GM19324 (cell line): Measurements from ENCODE around the gene RCAN3.
"Not testable (repeated sequence)": the region's sequence is repeated elsewhere in the genome, so short reads cannot be mapped to it uniquely, and the experiment has no call there.

Source experiments
- ATAC-seq: cut with Tn5 transposase; IDR thresholded peaks from one replicate; pipeline ENCODE4 v1.9.1; 2021; ENCODE audit warnings: mild to moderate bottlenecking, moderate library complexity; ENCODE audit not compliant: unreplicated experiment, low FRiP score

RCAN3 gene

DNA sequence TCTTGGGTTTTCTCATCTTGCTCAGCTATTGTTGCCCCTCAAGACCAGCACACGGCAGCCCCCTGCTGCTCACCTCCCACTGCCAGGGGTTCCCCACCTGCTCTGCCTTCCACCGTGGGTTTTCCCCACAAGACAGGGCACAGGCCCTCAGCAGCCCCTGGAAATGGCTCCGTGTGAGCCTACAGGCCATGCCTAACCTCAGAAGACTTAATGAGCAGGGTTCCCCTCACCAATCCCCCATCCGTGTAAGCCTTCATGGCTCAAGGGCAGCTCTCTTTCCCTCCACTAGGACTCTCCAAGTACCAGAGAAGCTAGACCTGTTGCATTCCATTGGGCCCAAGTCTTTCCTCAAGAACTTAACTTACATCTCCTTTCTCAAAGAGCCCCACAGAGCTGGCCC lies 18.4 kb upstream of the RCAN3 start:
- ATAC-seq = no peak

DNA sequence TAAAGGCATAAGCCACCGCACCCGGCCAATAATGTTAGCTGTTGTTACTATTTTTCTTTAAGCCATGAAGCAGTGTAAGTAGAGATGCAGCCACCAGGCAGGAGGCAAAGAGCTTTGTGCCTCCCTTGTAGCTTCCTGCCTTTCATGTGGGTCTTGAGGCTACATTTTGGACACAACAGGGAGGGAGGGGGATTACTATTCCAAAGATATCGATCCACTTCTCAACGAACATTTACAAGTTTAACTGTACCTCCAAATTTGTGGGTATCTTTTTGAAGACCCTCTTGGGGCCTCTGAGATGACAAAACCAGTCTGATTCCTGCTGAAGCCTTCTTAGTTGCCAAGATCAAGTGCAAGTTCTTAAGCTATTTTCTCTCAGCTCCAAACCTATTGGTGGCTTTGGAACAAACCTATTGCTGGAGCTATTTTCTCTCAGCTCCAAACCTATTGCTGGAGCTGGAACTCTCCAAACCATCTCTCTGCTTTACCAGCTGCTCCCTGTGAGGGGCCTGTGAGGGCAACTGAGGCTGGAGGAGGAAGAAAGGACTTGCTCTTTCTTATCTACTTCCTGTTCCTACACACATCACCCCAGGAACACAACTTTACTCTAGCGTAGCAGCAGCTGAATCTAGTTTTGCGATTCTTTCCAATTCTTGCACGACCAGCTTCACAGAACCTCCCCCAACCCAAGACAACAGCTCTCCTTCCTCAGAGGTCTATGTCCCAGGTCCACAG lies 16.1 kb upstream of the RCAN3 start:
- ATAC-seq = no peak

DNA sequence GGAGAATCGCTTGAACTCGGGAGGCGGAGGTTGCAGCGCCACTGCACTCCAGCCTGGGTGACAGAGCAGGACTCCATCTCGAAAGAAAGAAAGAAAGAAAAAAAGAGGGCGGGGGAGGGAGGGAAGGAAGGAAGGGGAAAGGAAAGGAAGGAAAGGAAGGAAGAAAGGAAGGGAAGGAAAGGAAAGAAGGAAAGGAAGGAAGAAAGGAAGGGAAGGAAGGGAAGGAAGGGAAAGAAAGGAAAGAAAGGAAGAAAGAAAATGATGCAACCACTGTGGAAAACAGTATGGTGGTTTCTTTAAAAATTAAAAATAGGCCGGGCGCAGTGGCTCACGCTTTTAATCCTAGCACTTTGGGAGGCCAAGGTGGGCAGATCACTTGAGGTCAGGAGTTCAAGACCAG lies 15.2 kb upstream of the RCAN3 start:
- no peak for ATAC-seq

DNA sequence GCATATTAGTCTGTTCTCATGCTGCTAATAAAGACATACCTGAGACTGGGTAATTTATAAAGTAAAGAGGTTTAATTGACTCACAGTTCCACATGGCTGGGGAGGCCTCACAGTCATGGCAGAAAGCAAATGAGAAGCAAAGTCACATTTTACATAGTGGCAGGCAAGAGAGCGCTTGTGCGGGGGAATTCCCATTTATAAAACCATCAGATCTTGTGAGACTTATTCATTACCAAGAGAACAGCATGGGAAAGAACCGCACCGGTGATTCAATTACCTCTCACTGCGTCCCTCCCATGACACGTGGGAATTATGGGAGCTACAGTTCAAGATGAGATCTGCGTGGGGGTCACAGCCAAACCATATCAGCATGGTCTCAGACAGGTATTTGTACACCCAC lies 14.5 kb upstream of the RCAN3 start:
- not testable (repeated sequence) for ATAC-seq

DNA sequence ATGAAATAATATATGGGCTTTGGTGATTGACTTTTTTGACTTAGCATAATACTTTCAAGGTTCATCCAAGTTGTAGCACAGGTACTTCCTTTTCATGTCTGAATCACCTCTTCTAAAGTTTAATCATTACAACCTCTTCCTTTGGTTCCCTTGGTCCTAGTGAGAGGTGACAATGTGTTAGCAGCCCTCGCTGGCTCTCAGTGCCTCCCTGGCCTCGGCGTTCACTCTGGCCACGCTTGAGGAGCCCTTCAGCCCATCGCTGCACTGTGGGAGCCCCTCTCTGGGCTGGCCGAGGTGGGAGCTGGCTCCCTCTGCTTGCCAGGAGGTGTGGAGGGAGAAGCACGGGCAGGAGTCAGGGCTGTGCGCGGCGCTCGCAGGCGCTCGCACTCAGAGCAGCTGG lies 13.0 kb upstream of the RCAN3 start:
- no peak for ATAC-seq

DNA sequence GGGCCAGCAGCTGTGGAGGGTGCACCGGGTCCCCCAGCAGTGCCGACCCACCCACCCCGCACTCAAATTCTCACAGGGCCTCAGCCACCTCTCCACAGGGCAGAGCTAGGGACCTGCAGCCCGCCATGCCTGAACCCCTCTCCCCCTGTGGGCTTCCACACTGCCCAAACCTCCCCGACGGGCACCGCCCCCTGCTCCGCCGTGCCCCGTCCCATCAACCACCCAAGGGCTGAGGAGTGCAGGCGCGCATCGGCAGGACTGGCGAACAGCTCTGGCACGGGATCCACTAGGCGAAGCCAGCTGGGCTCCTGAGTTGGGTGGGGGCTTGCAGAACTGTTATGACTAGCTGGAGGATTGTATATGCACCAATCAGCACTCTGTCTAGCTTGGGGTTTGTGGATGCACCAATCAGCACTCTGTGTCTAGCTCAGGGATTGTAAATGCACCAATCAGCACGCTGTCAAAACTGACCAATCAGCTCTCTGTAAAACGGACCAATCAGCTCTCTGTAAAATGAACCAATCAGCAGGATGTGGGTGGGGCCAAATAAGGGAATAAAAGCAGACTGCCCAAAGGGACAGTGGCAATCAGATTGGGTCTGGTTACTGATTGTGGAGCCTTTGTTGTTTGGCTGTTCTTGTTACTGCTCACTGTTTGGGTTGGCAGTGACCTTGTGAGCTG lies 12.4 kb upstream of the RCAN3 start:
- ATAC-seq = no peak

DNA sequence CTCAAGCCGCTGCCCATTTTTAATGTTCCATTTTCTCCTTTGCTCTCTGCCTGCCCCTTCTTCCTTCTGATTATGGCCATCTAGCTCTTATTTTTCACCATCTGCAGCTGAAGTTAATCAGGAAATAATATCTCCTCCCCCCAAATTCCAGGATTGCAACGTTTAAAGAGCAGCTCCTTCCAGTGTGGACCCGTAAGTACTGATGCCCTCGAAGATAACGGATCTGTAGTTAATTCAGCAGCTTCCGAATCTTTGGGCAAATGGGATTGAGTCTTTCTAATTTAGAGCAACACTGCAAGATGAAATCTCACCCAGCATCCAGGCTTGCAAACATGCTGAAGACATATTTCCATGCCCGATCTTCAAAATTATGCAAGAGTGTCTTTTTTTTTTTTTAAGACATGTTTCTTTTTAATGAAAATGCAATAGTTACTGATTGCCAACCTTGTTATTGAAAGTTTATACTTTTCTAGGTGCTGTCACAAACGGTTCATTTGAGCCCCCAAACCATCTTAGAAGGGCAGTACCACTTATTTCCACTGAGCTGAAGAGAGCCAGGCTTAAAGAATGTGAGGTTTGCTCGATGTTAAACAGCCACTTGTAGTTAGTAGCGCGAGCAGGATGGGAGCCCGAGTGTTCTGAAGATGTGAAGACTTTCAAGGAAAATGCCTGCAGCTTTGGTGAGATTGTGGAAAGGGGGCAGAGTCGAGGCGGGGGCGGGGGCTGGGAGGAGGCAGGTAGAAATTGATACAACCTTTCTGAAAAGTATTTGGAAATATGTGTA lies 10.9 kb upstream of the RCAN3 start:
- ATAC-seq = no peak

DNA sequence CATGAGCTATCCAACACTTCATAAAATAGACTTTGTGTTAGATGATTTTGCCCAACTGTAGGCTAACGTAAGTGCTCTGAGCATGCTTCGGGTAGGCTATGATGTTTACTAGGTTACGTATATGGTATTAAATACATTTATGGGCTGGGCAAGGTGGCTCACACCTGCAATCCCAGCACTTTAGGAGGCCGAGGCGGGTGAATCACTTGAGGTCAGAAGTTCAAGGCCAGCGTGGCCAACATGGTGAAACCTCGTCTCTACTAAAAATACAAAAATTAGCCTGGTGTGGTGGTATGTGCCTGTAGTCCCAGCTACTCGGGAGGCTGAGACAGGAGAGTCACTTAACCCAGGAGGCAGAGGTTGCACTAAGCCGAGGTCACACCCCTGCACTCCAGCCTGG lies 9.7 kb upstream of the RCAN3 start:
- ATAC-seq = not testable (repeated sequence)

DNA sequence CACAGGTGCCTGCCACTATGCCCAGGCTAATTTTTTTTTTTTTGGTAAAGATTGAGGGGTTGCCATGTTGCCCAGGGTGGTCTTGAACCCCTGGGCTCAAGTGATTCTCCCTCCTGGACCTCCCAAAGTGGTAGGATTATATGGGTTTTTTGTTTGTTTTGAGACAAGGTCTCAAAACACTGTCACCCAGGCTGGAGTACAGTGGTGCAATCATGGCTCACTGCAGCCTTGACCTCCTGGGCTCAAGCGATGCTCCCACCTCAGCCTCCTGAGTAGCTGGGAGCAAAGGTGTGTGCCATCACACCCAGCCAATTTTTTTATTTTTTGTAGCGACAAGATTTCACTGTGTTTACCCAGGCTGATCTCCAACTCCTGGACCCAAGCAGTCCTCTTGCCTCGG lies 8.9 kb upstream of the RCAN3 start:
- ATAC-seq = no peak

DNA sequence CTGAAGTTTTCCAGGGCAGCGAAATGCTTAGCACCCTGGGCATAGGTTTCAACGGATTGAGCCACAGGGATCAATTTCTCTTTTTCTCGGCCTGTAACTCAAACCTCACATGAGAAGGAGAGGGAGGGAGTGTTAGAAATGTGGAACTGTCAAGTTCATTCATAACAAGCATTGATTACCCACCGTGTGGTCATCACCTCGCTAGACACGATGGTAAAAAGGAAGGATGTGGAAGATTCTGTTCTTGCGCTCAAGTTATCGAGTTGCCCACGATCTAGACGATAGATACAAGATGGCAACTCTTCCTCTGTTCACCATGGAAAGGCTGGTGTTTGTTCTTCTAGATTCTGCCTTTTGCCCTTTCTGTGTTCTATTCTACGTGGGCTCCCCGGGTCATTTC lies 4.0 kb upstream of the RCAN3 start:
- no peak for ATAC-seq

DNA sequence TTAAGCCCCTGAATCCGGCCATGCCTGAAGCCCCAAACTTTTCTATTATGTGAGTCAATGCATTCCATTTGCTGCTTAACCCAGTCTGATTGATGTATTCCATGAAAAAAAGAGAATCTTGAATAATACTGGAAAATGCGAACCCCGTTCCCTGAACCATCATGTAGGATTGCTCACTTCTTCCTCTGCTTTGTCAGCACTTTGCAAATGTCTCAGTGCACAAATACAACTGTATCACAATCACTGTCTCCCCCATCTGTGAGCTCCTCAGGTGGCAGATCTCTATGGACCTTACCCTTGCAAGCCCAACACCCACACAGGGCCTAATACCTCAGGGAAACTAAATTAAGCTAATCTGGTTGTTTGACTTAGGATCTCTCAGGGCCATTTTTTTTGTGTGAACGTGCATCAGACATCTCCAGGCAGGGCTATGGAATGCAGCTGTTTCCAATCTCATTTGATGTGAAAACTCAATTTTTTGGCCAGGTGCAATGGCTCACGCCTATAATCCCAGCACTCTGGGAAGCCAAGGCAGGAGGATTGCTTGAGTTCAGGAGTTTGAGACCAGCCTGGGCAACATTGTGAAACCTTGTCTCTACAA lies 2.1 kb upstream of the RCAN3 start:
- no peak for ATAC-seq

DNA sequence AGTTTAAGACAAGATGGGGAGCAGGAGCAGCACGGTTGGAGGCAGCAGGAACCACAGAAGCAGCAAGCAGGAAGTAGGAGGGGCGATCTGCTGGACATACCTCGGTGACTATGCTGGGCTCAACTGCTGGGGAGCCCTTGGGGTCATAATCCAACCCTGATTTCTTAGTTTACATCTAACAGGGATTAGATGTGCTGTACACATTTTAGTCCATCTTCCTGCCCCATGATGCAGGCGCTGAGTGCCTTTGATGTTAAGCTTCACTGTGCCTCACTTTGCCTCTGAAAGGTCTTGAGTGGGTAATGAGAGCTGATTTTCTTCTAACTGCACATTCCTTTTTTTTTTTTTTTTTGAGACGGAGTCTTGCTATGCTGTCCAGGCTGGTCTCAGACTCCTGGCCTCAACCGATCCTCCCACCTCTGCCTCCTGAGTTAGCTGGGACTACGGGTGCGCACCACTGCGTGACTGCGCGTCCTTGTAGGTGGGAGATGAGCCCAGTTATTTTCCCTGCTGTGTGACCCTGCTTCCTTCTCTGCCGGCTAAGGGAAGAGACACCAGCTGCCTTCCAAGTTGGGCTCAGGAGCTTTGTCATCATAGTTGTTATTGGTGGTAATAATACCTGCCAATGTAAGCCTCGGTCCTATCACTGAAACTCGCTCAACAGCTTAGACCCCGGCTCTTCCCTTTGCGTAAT lies 1.1 kb upstream of the RCAN3 start:
- ATAC-seq = no peak

DNA sequence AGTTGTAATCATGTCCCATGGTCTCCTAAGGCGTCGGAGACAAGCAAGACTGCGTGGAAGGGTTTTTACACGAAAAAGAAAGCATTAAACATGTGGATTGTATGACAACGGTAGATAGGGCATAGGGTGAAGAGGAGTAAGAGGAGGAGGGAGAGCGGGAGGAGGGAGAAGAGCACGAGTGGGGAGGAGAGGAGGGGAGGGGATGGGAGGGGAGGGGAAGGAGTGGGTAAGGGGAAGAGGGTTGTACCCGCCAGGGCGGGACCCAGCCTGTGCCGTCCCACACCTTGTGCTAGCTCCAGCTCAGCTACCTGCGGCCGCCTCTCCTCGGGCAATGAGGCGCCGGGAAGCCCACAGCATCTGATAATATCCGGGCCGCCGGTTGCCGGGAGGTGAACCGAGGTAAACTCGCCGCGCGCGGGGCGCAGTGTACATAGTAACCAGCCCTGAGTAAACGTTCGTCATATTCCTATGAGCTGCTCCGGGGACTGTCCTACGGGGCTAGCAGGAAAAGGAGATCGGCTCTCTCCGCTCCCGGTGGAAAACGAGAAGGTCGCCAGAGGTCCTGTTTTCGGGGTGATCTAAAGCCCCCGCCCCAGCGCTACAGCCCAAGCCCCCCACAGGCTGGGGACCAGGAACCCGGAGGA lies 449 bp upstream of the RCAN3 start:
- peak; percentile 27 for ATAC-seq

DNA sequence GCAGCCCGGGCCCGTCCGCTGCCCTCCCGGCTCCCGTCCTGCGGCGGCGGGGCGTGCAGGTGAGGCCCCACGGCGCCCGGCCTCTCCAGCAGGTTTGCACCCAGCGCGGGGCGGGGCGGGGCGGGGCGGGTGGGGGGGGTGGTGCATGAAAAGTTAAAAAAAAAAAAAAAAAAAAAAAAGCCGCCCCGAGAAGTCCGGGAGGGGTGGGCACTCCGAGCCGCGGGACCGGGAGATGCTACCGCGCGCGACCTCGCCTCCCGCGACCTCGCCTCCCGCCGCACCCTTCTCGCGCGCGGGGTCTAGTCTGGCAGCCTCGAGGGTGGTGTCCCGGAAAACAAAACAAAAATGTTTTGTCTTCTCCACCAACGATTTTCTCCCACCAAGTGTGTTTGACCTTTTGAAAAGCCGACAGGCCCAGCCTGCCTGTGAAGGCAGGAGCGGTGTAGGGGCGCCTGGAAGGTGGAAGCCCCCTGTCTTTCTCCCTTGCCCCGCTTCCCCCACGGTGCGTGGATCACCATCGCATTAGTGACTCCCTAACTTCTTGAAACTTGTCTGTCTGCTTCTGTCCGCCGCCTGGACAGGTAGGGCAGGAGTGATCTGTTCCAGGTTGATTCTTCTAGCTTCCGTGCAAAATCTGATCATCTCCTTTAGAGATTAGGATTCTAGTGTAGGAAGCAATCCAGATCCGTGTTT lies 569 bp downstream of the RCAN3 start:
- no peak for ATAC-seq

DNA sequence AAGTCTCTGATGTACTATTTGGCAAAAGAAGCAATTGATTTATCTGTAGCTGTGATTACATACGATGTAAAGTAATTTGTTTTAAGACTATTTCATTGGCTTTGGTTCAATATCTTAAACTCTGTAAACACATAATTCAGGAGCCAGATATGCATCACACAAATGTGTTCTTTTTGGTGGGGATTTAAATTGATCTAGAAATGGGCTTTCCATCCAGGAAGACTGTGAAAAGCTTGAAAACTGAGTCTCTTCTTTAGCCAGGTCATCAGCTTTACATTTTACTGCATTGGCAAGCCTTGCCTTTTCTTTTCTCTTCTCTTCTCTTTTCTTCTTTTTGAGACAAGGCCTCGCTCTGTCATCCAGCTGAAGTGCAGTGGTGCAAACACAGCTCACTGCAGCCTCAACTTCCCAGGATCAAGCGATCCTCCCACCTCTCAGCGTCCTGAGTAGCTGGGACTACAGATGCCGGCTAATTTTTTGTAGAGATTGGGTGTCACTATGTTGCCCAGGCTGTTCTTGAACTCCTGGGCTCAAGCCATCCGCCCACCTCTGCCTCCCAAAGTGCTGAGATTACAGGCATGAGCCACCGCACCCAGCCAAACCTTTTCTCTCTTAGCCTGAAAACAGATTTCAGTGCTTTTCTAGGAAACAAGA lies 1.4 kb downstream of the RCAN3 start:
- ATAC-seq = no peak

DNA sequence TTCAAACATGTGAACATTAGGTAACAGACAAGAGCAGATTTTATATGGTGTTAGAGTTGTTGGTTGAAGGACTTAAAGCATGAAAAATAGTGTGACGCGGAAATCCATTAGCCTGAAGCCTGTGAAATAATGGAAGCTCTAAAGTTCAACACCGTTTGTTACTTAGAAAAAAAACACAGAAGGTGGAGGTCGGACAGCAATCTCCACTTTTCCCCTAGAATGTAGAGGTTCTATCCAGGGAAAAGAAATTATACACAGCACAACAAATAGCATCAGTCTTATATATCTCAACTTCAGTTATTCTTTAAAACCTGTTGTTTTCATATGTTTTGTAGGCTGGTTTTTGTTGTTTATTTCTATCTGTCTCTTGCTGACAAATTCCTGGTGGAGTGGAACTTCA lies 1.9 kb downstream of the RCAN3 start:
- ATAC-seq = no peak

DNA sequence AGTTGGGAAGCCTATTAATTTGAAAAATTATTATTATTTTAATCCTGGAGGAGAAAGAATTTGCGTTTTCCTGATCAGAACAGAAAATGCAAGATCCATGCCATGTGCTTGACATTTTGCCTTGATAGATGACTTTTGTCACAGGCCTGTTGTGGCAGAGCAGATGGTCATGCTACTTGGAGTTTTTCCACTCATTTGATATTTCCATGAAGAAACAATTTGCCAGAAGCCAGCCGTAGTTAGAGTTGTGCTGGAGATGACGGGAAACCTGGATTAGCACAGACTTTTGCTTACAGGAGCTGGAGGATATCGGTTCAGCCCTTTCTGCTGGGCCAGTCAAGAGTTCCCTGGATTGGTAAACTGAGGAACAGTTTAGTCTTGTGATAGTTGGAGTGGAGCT lies 3.2 kb downstream of the RCAN3 start:
- ATAC-seq = no peak

DNA sequence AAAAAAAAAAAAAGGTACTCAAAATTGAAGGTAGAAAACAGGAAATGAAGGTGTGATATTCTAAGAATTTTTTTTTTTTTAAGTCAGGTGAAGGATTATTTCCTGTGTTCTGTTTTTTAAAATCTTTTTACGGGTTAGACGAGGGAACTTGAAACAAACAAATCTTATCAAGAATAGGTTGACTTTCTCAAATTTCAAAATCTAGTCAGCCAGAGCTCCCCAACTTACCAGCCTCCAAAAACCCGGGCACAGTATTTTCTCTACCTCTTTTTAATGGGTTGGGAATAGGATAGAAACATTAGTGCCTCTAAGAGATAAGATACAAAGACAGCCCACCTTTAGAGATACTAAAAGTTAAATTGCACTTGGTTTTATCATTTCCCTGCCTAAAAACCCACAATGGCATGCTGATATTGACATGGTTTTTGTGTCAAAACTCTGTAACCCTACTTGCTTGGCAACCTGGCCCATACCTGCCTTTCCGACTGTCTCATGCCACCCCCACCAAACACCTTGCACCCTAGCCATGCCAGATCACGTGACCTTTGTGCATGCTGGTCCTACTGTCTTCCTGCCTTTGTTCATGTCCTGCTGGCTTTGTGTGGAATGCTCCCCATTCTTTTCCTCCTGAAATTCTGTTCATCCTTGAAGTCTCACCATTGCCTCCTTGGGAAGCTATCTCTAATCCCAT lies 4.2 kb downstream of the RCAN3 start:
- ATAC-seq = no peak
